GM13977 (cell line): ENCODE data around the gene GALNTL6.

Experiments used
- DNase-seq: peaks from one replicate; pipeline ENCODE4 v3.0.0; 2012; ENCODE audit warnings: low spot score
- CTCF ChIP-seq: IDR thresholded peaks from 2 replicates; pipeline ENCODE4 v1.5.1; 2012; ENCODE audit warnings: mild to moderate bottlenecking, control low read depth; ENCODE audit not compliant: insufficient read depth; ENCODE audit errors: extremely low read depth, missing control alignments
- in situ Hi-C: fragments of 300-500 bp; cut with MboI; formaldehyde crosslinking; loops from one replicate; pipeline ENCODE4 v1.12.0; 2022; ENCODE audit warnings: low sequenced_read_pairs, low pct_unique_long_range_greater_than_20kb, mixed read lengths, inconsistent platforms; ENCODE audit not compliant: unreplicated experiment

Gene GALNTL6

DNA sequence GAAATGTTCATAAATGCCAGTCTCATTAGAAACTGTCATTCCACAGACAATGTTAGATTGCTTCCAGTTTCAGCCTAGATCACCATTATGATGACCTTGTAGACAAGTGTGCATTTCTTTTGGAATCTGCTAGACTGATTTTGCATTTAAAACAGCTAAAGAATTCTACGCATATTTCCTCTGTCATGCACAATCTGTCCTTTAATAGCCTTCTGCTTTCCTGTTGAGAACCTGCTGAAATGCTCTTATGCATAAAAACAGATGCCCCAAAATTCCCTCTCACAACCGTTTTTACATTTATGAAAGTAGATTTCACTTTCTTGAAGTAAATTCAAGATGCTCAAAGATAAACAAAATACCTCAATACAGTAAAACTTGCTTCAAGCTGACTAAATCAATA lies 673.3 kb downstream of the GALNTL6 start:
- in situ Hi-C loops: no loop called here
- no peak for TF ChIP-seq CTCF
- no peak for DNase-seq

- in situ Hi-C loops: no loop called here
- DNase-seq: no peak
- TF ChIP-seq CTCF: no peak
These were observed 676.7 kb downstream of the GALNTL6 start for GRCh38 chr4:172489861-172490260.

GRCh38 chr4:172495769-172496168 lies 682.6 kb downstream of the GALNTL6 start:
- no peak for TF ChIP-seq CTCF
- no peak for DNase-seq
- in situ Hi-C loops: no loop called here

- in situ Hi-C loops: no loop called here
- no peak for TF ChIP-seq CTCF
- DNase-seq: no peak
These were observed 684.1 kb downstream of the GALNTL6 start for GRCh38 chr4:172497321-172497720.

DNA sequence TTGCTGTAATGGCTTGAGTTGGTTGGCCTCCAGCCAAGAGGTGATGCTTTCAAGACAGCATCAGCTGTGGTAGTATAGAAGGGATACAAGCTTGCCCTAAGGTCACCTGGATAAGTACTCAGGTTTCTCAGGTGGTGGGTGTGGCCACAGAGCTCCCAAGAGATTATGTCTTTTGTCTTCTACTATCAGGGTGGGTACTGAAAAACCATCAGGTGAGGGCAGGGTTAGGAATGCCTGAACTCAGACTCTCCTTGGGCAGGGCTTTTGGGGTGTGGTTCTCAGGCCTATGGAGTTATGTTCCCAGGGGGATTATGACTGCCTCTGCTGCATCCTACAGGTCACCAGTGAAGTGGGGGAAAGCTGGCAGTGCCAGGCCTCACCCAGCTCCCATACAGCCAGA lies 700.8 kb downstream of the GALNTL6 start:
- in situ Hi-C loops: no loop called here
- DNase-seq: no peak
- no peak for TF ChIP-seq CTCF

GRCh38 chr4:172514801-172515200 lies 701.6 kb downstream of the GALNTL6 start:
- in situ Hi-C loops: no loop called here
- no peak for DNase-seq
- no peak for TF ChIP-seq CTCF
